Fibroblast of skin of right biceps (primary cell): ENCODE data around the gene DACT1.
A peak's percentile ranks its signal among the peaks of the same experiment; 100 is the strongest.
"Not testable (repeated sequence)": the region's sequence is repeated elsewhere in the genome, so short reads cannot be mapped to it uniquely, and the experiment has no call there.

Source experiments
- DNase-seq: peaks from one replicate; pipeline ENCODE4 v3.0.0-alpha.2; 2013

The DACT1 gene

GRCh38 chr14:58637391-58638230 lies at the start of gene DACT1:
Gene DACT1, plus strand, starts transcription at chr14:58637962. Its CDS starts 241 bp downstream, at chr14:58638203.
- peak; percentile 92 for DNase-seq

- not testable (repeated sequence) for DNase-seq
Observed at GRCh38 chr14:58588321-58588720, 49.4 kb upstream of the DACT1 start.

- DNase-seq: no peak
Observed at GRCh38 chr14:58593977-58594376, 43.8 kb upstream of the DACT1 start.

GRCh38 chr14:58597041-58597440 lies 40.7 kb upstream of the DACT1 start:
- DNase-seq: no peak

- no peak for DNase-seq
Observed at GRCh38 chr14:58598028-58598803, 39.5 kb upstream of the DACT1 start.

GRCh38 chr14:58598804-58599525 lies 38.8 kb upstream of the DACT1 start:
- DNase-seq: no peak

GRCh38 chr14:58599707-58600106 lies 38.1 kb upstream of the DACT1 start:
- DNase-seq: no peak

GRCh38 chr14:58605465-58605864 lies 32.3 kb upstream of the DACT1 start:
- DNase-seq: no peak

GRCh38 chr14:58607131-58607951 lies 30.4 kb upstream of the DACT1 start:
- DNase-seq: no peak

- DNase-seq: peak; percentile 88
Observed at GRCh38 chr14:58607952-58608317, 29.8 kb upstream of the DACT1 start.

GRCh38 chr14:58617619-58618018 lies 20.1 kb upstream of the DACT1 start:
- DNase-seq: peak; percentile 41

- no peak for DNase-seq
Observed at GRCh38 chr14:58620011-58620410, 17.8 kb upstream of the DACT1 start.

GRCh38 chr14:58625438-58625837 lies 12.3 kb upstream of the DACT1 start:
- DNase-seq: no peak

- DNase-seq: peak; percentile 91
Observed at GRCh38 chr14:58626431-58626831, 11.3 kb upstream of the DACT1 start.

- DNase-seq: no peak
Observed at GRCh38 chr14:58628406-58628805, 9.4 kb upstream of the DACT1 start.

GRCh38 chr14:58629281-58629680 lies 8.5 kb upstream of the DACT1 start:
- no peak for DNase-seq

- DNase-seq: no peak
Observed at GRCh38 chr14:58631732-58632131, 6.0 kb upstream of the DACT1 start.

- DNase-seq: peak; percentile 69
Observed at GRCh38 chr14:58633831-58634230, 3.9 kb upstream of the DACT1 start.

- no peak for DNase-seq
Observed at GRCh38 chr14:58634406-58635090, 3.2 kb upstream of the DACT1 start.

- DNase-seq: no peak
Observed at GRCh38 chr14:58635091-58635830, 2.5 kb upstream of the DACT1 start.

GRCh38 chr14:58636129-58636528 lies 1.6 kb upstream of the DACT1 start:
- DNase-seq: no peak
